WTC11 (cell line): Measurements from ENCODE around the gene GIPC2. TPM values are rescaled to one million over a fixed set of nuclear protein-coding genes. Genes with fewer than 3 reads are reported as not detected.

ENCODE experiments used
- ATAC-seq: fragments of 200-7000 bp; cut with Tn5 transposase; 2 replicates; pipeline ENCODE4 v1.10.0; 2021; ENCODE audit warnings: mild to moderate bottlenecking, moderate library complexity
- CTCF ChIA-PET: fragments of 300-600 bp; sonication (Branson Sonifier 250); formaldehyde crosslinking; loops from one replicate; lab custom pipeline; 2021; ENCODE audit warnings: antibody characterized with exemption; lab: Charles Lee
- POLR2A ChIA-PET: fragments of 350-600 bp; sonication (Branson Sonifier 250); formaldehyde crosslinking; loops from one replicate; lab custom pipeline; 2021; ENCODE audit warnings: antibody characterized with exemption; lab: Charles Lee
- DNase-seq: peaks from one replicate; pipeline ENCODE4 v3.0.0; 2021; ENCODE audit warnings: low spot score
- H3K27ac Mint-ChIP-seq: 2 replicates; pipeline ENCODE4 v1.8.0; 2021; ENCODE audit warnings: mixed read lengths
- H3K27me3 Mint-ChIP-seq: 2 replicates; pipeline ENCODE4 v1.8.0; 2021; ENCODE audit warnings: low read depth, mild to moderate bottlenecking, moderate library complexity, mixed read lengths
- H3K36me3 Mint-ChIP-seq: 2 replicates; pipeline ENCODE4 v1.8.0; 2021; ENCODE audit warnings: mixed read lengths
- H3K4me1 Mint-ChIP-seq: 2 replicates; pipeline ENCODE4 v1.8.0; 2022; ENCODE audit warnings: mixed read lengths
- H3K4me3 Mint-ChIP-seq: 2 replicates; pipeline ENCODE4 v1.8.0; 2021; ENCODE audit warnings: mild to moderate bottlenecking, moderate library complexity, mixed read lengths
- H3K9me3 Mint-ChIP-seq: 2 replicates; pipeline ENCODE4 v1.8.0; 2021; ENCODE audit warnings: mixed read lengths
- AR ChIP-seq: fragments of 250-450 bp; sonication (Bioruptor Pico); IDR thresholded peaks from 2 replicates; pipeline ENCODE4 v1.9.0; 2021; ENCODE audit warnings: mild to moderate bottlenecking
- ATF1 ChIP-seq: sonication (generic); formaldehyde crosslinking; IDR thresholded peaks from 2 replicates; pipeline ENCODE4 v1.8.1; 2023; ENCODE audit warnings: mild to moderate bottlenecking, moderate library complexity, missing genetic modification reagents
- IRF2 ChIP-seq: sonication (generic); formaldehyde crosslinking; IDR thresholded peaks from 2 replicates; pipeline ENCODE4 v1.8.0; 2022; ENCODE audit warnings: low read depth, missing genetic modification reagents, borderline replicate concordance
- NFATC4 ChIP-seq: fragments of 250-450 bp; sonication (Bioruptor Pico); IDR thresholded peaks from 2 replicates; pipeline ENCODE4 v1.9.0; 2021; ENCODE audit warnings: mild to moderate bottlenecking
- SMAD4 ChIP-seq: sonication (generic); formaldehyde crosslinking; IDR thresholded peaks from 2 replicates; pipeline ENCODE4 v1.8.0; 2022; ENCODE audit warnings: mild to moderate bottlenecking, missing genetic modification reagents
- TEAD1 ChIP-seq: sonication (generic); formaldehyde crosslinking; IDR thresholded peaks from 2 replicates; pipeline ENCODE4 v1.8.0; 2022; ENCODE audit warnings: mild to moderate bottlenecking, missing genetic modification reagents
- ZNF232 ChIP-seq: sonication (generic); formaldehyde crosslinking; IDR thresholded peaks from 2 replicates; pipeline ENCODE4 v1.8.0; 2022; ENCODE audit warnings: mild to moderate bottlenecking, missing genetic modification reagents
- ZNF263 ChIP-seq: sonication (generic); formaldehyde crosslinking; IDR thresholded peaks from 2 replicates; pipeline ENCODE4 v1.8.1; 2022; ENCODE audit warnings: low read depth, mild to moderate bottlenecking, moderate library complexity, missing genetic modification reagents
- ZNF416 ChIP-seq: fragments of 250-450 bp; sonication (Bioruptor Pico); IDR thresholded peaks from 2 replicates; pipeline ENCODE4 v1.9.0; 2021; ENCODE audit warnings: mild to moderate bottlenecking, inconsistent platforms
- ZNF423 ChIP-seq: fragments of 250-450 bp; sonication (Bioruptor Pico); IDR thresholded peaks from 2 replicates; pipeline ENCODE4 v2.1.2; 2022; ENCODE audit warnings: mild to moderate bottlenecking, moderate library complexity
- ZNF671 ChIP-seq: fragments of 250-450 bp; sonication (Bioruptor Pico); IDR thresholded peaks from 2 replicates; pipeline ENCODE4 v1.8.0; 2021; ENCODE audit warnings: mild to moderate bottlenecking
- total RNA-seq: library from RNA; stranded (reverse); gene quantifications from 3 replicates; pipeline ENCODE4 v1.2.3, GENCODE V29; 2021
- TF ChIP-seq, protein P1 (sequence below): sonication (generic); formaldehyde crosslinking; IDR thresholded peaks from 2 replicates; pipeline ENCODE4 v1.8.1; 2022; ENCODE audit warnings: mild to moderate bottlenecking, moderate library complexity, missing genetic modification reagents
- TF ChIP-seq, protein P2 (sequence below): sonication (generic); formaldehyde crosslinking; IDR thresholded peaks from 2 replicates; pipeline ENCODE4 v1.8.1; 2023; ENCODE audit warnings: mild to moderate bottlenecking, missing genetic modification reagents
- TF ChIP-seq, protein P3 (sequence below): sonication (generic); formaldehyde crosslinking; IDR thresholded peaks from 2 replicates; pipeline ENCODE4 v1.8.1; 2023; ENCODE audit warnings: mild to moderate bottlenecking, moderate library complexity, missing genetic modification reagents
- TF ChIP-seq, protein P4 (sequence below): sonication (generic); formaldehyde crosslinking; conservative IDR thresholded peaks from 2 replicates; pipeline ENCODE4 v1.8.1; 2023; ENCODE audit warnings: mild to moderate bottlenecking, low read depth, missing genetic modification reagents, moderate library complexity
- TF ChIP-seq, protein P5 (sequence below): sonication (generic); formaldehyde crosslinking; IDR thresholded peaks from 2 replicates; pipeline ENCODE4 v1.8.1; 2022; ENCODE audit warnings: low read depth, missing genetic modification reagents, borderline replicate concordance
- TF ChIP-seq, protein P6 (sequence below): fragments of 200-600 bp; IDR thresholded peaks from 2 replicates; pipeline ENCODE4 v1.8.0; 2022; ENCODE audit warnings: antibody characterized with exemption

GIPC2 gene
- total RNA-seq, 1 experiment from 2014 or later = 0.83 TPM

DNA sequence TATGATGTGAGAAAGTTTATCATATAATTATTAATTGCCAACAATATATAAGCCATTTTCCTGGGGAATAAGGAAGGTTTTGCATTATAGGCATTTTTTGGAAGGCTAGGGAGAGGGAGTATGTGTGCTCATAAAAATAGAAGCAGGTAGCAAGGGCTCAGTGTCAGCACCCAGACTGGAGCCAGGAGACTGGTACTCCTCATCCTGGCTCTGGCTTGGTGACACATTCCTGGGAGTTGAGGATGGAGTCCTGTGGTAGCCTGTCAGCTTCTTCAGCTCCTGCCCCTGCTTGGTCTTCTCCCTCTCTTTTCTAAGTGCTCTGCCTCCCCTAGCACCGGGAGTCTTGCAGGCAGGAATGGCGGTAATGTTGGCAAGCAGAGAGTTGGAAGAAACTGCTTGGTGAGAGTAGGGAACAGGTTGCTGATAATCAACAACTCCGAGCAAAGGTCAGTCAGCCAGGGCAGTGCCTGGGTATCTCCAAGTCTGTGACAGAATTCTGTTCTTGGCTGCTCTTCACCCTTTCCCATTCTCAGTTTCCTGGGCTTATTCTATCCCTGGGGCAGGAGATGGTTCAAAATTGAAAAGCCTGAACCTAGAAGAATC, 23.0 kb downstream of the GIPC2 start:
- no peaks in the 10 kb centered on the region for H3K36me3 Mint-ChIP-seq
- CTCF ChIA-PET = no interaction called here
- DNase-seq (no peak), ATAC-seq (no peak)
- no peak overlapping the region for H3K4me3 Mint-ChIP-seq
- H3K27me3 Mint-ChIP-seq = no peaks in the 10 kb centered on the region
- no peak overlapping the region for H3K27ac Mint-ChIP-seq
- POLR2A ChIA-PET = no interaction called here
- H3K9me3 Mint-ChIP-seq = no peaks in the 10 kb centered on the region
- TF ChIP-seq, protein P1, sequence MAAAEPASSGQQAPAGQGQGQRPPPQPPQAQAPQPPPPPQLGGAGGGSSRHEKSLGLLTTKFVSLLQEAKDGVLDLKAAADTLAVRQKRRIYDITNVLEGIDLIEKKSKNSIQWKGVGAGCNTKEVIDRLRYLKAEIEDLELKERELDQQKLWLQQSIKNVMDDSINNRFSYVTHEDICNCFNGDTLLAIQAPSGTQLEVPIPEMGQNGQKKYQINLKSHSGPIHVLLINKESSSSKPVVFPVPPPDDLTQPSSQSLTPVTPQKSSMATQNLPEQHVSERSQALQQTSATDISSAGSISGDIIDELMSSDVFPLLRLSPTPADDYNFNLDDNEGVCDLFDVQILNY (CRISPR knock-in tag) = no peak
- TF ChIP-seq IRF2 (CRISPR knock-in tag) (no peak), AR (CRISPR knock-in tag) (no peak), ZNF232 (CRISPR knock-in tag) (no peak), SMAD4 (no peak), ZNF416 (no peak), NFATC4 (CRISPR knock-in tag) (no peak), TEAD1 (CRISPR knock-in tag) (no peak), ZNF671 (CRISPR knock-in tag) (no peak), ATF1 (CRISPR knock-in tag) (no peak), ZNF263 (no peak), ZNF423 (no peak)
- TF ChIP-seq, protein P2, sequence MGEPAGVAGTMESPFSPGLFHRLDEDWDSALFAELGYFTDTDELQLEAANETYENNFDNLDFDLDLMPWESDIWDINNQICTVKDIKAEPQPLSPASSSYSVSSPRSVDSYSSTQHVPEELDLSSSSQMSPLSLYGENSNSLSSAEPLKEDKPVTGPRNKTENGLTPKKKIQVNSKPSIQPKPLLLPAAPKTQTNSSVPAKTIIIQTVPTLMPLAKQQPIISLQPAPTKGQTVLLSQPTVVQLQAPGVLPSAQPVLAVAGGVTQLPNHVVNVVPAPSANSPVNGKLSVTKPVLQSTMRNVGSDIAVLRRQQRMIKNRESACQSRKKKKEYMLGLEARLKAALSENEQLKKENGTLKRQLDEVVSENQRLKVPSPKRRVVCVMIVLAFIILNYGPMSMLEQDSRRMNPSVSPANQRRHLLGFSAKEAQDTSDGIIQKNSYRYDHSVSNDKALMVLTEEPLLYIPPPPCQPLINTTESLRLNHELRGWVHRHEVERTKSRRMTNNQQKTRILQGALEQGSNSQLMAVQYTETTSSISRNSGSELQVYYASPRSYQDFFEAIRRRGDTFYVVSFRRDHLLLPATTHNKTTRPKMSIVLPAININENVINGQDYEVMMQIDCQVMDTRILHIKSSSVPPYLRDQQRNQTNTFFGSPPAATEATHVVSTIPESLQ = no peak
- TF ChIP-seq, protein P3, sequence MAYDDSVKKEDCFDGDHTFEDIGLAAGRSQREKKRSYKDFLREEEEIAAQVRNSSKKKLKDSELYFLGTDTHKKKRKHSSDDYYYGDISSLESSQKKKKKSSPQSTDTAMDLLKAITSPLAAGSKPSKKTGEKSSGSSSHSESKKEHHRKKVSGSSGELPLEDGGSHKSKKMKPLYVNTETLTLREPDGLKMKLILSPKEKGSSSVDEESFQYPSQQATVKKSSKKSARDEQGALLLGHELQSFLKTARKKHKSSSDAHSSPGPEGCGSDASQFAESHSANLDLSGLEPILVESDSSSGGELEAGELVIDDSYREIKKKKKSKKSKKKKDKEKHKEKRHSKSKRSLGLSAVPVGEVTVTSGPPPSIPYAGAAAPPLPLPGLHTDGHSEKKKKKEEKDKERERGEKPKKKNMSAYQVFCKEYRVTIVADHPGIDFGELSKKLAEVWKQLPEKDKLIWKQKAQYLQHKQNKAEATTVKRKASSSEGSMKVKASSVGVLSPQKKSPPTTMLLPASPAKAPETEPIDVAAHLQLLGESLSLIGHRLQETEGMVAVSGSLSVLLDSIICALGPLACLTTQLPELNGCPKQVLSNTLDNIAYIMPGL (CRISPR knock-in tag) = no peak
- TF ChIP-seq, protein P4, sequence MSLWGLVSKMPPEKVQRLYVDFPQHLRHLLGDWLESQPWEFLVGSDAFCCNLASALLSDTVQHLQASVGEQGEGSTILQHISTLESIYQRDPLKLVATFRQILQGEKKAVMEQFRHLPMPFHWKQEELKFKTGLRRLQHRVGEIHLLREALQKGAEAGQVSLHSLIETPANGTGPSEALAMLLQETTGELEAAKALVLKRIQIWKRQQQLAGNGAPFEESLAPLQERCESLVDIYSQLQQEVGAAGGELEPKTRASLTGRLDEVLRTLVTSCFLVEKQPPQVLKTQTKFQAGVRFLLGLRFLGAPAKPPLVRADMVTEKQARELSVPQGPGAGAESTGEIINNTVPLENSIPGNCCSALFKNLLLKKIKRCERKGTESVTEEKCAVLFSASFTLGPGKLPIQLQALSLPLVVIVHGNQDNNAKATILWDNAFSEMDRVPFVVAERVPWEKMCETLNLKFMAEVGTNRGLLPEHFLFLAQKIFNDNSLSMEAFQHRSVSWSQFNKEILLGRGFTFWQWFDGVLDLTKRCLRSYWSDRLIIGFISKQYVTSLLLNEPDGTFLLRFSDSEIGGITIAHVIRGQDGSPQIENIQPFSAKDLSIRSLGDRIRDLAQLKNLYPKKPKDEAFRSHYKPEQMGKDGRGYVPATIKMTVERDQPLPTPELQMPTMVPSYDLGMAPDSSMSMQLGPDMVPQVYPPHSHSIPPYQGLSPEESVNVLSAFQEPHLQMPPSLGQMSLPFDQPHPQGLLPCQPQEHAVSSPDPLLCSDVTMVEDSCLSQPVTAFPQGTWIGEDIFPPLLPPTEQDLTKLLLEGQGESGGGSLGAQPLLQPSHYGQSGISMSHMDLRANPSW (CRISPR knock-in tag) = no peak
- TF ChIP-seq, protein P5, sequence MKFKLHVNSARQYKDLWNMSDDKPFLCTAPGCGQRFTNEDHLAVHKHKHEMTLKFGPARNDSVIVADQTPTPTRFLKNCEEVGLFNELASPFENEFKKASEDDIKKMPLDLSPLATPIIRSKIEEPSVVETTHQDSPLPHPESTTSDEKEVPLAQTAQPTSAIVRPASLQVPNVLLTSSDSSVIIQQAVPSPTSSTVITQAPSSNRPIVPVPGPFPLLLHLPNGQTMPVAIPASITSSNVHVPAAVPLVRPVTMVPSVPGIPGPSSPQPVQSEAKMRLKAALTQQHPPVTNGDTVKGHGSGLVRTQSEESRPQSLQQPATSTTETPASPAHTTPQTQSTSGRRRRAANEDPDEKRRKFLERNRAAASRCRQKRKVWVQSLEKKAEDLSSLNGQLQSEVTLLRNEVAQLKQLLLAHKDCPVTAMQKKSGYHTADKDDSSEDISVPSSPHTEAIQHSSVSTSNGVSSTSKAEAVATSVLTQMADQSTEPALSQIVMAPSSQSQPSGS (CRISPR knock-in tag) = no peak
- TF ChIP-seq, protein P6, sequence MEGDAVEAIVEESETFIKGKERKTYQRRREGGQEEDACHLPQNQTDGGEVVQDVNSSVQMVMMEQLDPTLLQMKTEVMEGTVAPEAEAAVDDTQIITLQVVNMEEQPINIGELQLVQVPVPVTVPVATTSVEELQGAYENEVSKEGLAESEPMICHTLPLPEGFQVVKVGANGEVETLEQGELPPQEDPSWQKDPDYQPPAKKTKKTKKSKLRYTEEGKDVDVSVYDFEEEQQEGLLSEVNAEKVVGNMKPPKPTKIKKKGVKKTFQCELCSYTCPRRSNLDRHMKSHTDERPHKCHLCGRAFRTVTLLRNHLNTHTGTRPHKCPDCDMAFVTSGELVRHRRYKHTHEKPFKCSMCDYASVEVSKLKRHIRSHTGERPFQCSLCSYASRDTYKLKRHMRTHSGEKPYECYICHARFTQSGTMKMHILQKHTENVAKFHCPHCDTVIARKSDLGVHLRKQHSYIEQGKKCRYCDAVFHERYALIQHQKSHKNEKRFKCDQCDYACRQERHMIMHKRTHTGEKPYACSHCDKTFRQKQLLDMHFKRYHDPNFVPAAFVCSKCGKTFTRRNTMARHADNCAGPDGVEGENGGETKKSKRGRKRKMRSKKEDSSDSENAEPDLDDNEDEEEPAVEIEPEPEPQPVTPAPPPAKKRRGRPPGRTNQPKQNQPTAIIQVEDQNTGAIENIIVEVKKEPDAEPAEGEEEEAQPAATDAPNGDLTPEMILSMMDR = no peak
- H3K4me1 Mint-ChIP-seq = no peaks in the 10 kb centered on the region
